ENCODE data around the gene HSPA1L. TPM values are rescaled to one million over a fixed set of nuclear protein-coding genes. Genes with fewer than 3 reads are reported as not detected.

The HSPA1L gene
- polyA plus RNA-seq, 1 donor from 2014 or later: 2.6 TPM

- no peak overlapping the region for H3K4me3 ChIP-seq (ENCODE audit: low read length)
- H3K9me2 ChIP-seq (ENCODE audit: insufficient read depth, low read length): no peaks in the 10 kb centered on the region
- no peak overlapping the region for H3K27ac ChIP-seq (ENCODE audit: low read length)
- no peaks in the 10 kb centered on the region for H3K36me3 ChIP-seq (ENCODE audit: insufficient read depth, low read length)
- TF ChIP-seq EZH2 (IDR thresholded peaks at IDR 0.05; ENCODE audit: borderline replicate concordance, insufficient read depth, low read length, poor library complexity, severe bottlenecking) (no peak), REST (IDR thresholded peaks at IDR 0.05; ENCODE audit: borderline replicate concordance) (no peak), EP300 (conservative IDR thresholded peaks at IDR 0.05; ENCODE audit: poor library complexity, severe bottlenecking) (no peak), RAD21 (conservative IDR thresholded peaks at IDR 0.05) (no peak)
- H3F3A ChIP-seq (ENCODE audit: insufficient read depth, low read length, poor library complexity, severe bottlenecking): no peaks in the 10 kb centered on the region
- no peaks in the 10 kb centered on the region for H3K9me3 ChIP-seq (ENCODE audit: low read length)
- no peaks in the 10 kb centered on the region for H4K20me1 ChIP-seq (ENCODE audit: insufficient read depth)
- H2AFZ ChIP-seq (ENCODE audit: low read depth, low read length): no peak overlapping the region
- H3K79me2 ChIP-seq (replicated peaks; ENCODE audit: insufficient read depth, low read length): no peaks in the 10 kb centered on the region
- H3K9ac ChIP-seq (ENCODE audit: low read length): no peak overlapping the region
- H3K4me2 ChIP-seq (ENCODE audit: low read length): no peak overlapping the region
- no peaks in the 10 kb centered on the region for H3K27me3 ChIP-seq (ENCODE audit: insufficient read depth, low read depth, low read length)
These were observed 50.9 kb downstream of the HSPA1L start for GRCh38 chr6:31764198-31764597.

GRCh38 chr6:31763619-31763940 lies 51.5 kb downstream of the HSPA1L start:
- H3K4me3 ChIP-seq (ENCODE audit: low read length): no peak overlapping the region
- TF ChIP-seq MXI1 (conservative IDR thresholded peaks at IDR 0.05; ENCODE audit: poor library complexity, severe bottlenecking) (no peak), TAF1 (IDR thresholded peaks at IDR 0.05; ENCODE audit: low read depth) (no peak), POLR2AphosphoS5 (IDR thresholded peaks at IDR 0.05) (no peak), REST (IDR thresholded peaks at IDR 0.05; ENCODE audit: borderline replicate concordance) (no peak), SMC3 (conservative IDR thresholded peaks at IDR 0.05; ENCODE audit: poor library complexity) (no peak), CTCF (IDR thresholded peaks at IDR 0.05; ENCODE audit: poor library complexity, severe bottlenecking) (no peak), EZH2 (IDR thresholded peaks at IDR 0.05; ENCODE audit: borderline replicate concordance, insufficient read depth, low read length, poor library complexity, severe bottlenecking) (no peak), RAD21 (conservative IDR thresholded peaks at IDR 0.05) (no peak), EP300 (conservative IDR thresholded peaks at IDR 0.05; ENCODE audit: poor library complexity, severe bottlenecking) (no peak)
- H3K36me3 ChIP-seq (ENCODE audit: insufficient read depth, low read length): no peaks in the 10 kb centered on the region
- H3K9me2 ChIP-seq (ENCODE audit: insufficient read depth, low read length): no peaks in the 10 kb centered on the region
- H4K20me1 ChIP-seq (ENCODE audit: insufficient read depth): no peaks in the 10 kb centered on the region
- no peak overlapping the region for H3K27ac ChIP-seq (ENCODE audit: low read length)
- H3K4me2 ChIP-seq (ENCODE audit: low read length): no peak overlapping the region
- no peak overlapping the region for H2AFZ ChIP-seq (ENCODE audit: low read depth, low read length)
- H3K27me3 ChIP-seq (ENCODE audit: insufficient read depth, low read depth, low read length): no peaks in the 10 kb centered on the region
- no peak overlapping the region for H3K9ac ChIP-seq (ENCODE audit: low read length)
- H3F3A ChIP-seq (ENCODE audit: insufficient read depth, low read length, poor library complexity, severe bottlenecking): no peaks in the 10 kb centered on the region
- H3K79me2 ChIP-seq (replicated peaks; ENCODE audit: insufficient read depth, low read length): no peaks in the 10 kb centered on the region
- H3K9me3 ChIP-seq (ENCODE audit: low read length): no peaks in the 10 kb centered on the region
